HFFc6 (cell line): ENCODE measurements around the gene PIAS2. TPM values are rescaled to one million over a fixed set of nuclear protein-coding genes. Genes with fewer than 3 reads are reported as not detected.

Experiments
- DNase-seq: peaks from one replicate; pipeline ENCODE4 v3.0.0-alpha.2; 2018
- H3K27ac Mint-ChIP-seq: 2 replicates; pipeline ENCODE4 v1.8.0; 2020; ENCODE audit warnings: mild to moderate bottlenecking, mixed read lengths
- H3K27me3 Mint-ChIP-seq: 2 replicates; pipeline ENCODE4 v1.8.0; 2021; ENCODE audit warnings: mild to moderate bottlenecking, moderate library complexity, mixed read lengths; ENCODE audit not compliant: insufficient read depth
- H3K36me3 Mint-ChIP-seq: 2 replicates; pipeline ENCODE4 v1.8.0; 2021; ENCODE audit warnings: low read depth, mixed read lengths
- H3K4me1 Mint-ChIP-seq: 2 replicates; pipeline ENCODE4 v1.8.0; 2020; ENCODE audit warnings: low read depth, mixed read lengths
- H3K4me3 Mint-ChIP-seq: 2 replicates; pipeline ENCODE4 v1.8.0; 2020; ENCODE audit warnings: mild to moderate bottlenecking, moderate library complexity, mixed read lengths
- H3K9me3 Mint-ChIP-seq: 2 replicates; pipeline ENCODE4 v1.8.0; 2020; ENCODE audit warnings: mild to moderate bottlenecking, mixed read lengths
- CTCF ChIP-seq: fragments of 200-600 bp; sonication (generic); IDR thresholded peaks from 2 replicates; pipeline ENCODE4 v1.5.0; 2021; ENCODE audit warnings: antibody characterized with exemption, mild to moderate bottlenecking
- total RNA-seq, 6 experiments: library from RNA; stranded (reverse); fragmentation: NEBNext Ultra II Directional; extraction: Animal tissue kit (Norgen Biotek cat#: 25700); gene quantifications; 2 replicates in 1 of 6; 3 replicates in 5 of 6; pipeline ENCODE4 v1.2.3, GENCODE V29; 2021

PIAS2 gene
- total RNA-seq, 6 experiments from 2014 or later = 23.2 to 26.2 (median 23.9) TPM

DNA sequence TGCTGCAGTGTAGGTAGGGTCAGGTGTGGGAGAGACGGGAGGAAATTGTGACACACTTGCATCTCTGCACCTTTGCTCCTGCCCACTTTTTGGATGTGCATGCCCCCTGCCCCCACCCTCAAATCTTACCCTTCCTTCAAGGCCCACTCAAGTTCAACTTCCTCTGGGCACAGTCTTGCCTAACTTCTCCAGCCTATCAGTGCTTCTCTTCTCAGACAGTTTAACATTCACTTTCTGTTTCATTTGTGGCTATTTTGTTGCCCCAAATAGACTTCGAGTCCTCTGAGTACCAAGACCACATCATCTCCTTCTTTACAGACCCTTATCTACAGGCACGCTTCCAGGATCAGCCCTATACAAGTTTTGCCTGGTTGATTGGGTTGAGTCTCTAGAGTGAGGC, 163.1 kb downstream of the PIAS2 start:
- H3K4me3 Mint-ChIP-seq = no peak overlapping the region
- H3K9me3 Mint-ChIP-seq = no peaks in the 10 kb centered on the region
- DNase-seq = no peak
- H3K27ac Mint-ChIP-seq = no peak overlapping the region
- TF ChIP-seq CTCF = no peak
- H3K4me1 Mint-ChIP-seq = no peaks in the 10 kb centered on the region; the same call in 1 of the 2 replicates
- no peaks in the 10 kb centered on the region for H3K36me3 Mint-ChIP-seq
- H3K27me3 Mint-ChIP-seq = peaks cover 46% of the 10 kb centered on the region

Other genes with a start within 250 kb of the PIAS2 start
- gene ST8SIA5, start 160.5 kb downstream of the PIAS2 start, total RNA-seq = under 1 TPM in 1 of 6 experiments, not detected in 5; 0.23 TPM
- gene KATNAL2, start 95 bp upstream of the PIAS2 start, total RNA-seq = under 1 TPM; 0.38 to 0.92 (median 0.66) TPM
- gene ELOA2, start 118.1 kb upstream of the PIAS2 start, total RNA-seq = not detected
- 10 to 100 TPM; 22.1 to 27.6 (median 23.3) TPM for gene HDHD2, start 233.0 kb upstream of the PIAS2 start, total RNA-seq